ENCODE results near the gene QSOX2. TPM values are rescaled to one million over a fixed set of nuclear protein-coding genes. Genes with fewer than 3 reads are reported as not detected.

Gene QSOX2
- total and polyA plus RNA-seq, 10 donors: 12.3 to 20.3 (median 16.9) TPM

DNA sequence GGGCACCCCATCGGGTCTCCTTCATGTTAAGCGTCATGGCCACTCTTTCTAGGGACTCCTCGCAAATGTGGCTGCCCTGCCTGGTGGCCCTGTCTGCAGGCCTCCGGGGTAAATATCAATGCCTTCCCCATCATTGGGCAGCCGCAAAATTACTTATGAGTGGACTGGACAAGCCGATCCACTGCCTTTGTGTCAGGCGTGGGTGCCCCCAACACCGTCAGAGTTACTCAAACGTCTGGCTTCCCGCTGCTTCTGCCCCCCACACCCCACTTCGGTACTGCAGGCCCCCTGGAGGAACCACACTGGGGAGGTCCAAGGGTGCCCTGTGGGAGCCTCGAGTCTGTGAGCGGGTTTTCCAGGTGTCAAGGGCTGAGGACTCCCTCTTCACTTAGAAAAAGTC, 44.4 kb downstream of the QSOX2 start:
- Histone ChIP-seq H3K4me1 (peaks cover 0 to 67% (median 31%) of the 10 kb centered on the region in 6 donors), H3K27ac (no peak overlapping the region), H3K27me3 (replicated peaks in 1 of 7) (peaks cover 13 to 97% (median 93%) of the 10 kb centered on the region in 7 donors), H3K4me3 (no peak overlapping the region), H3K9me3 (no peaks in the 10 kb centered on the region), H3K36me3 (peaks cover 0 to 9% (median 3%) of the 10 kb centered on the region in 6 donors)
- TF ChIP-seq, protein P1, sequence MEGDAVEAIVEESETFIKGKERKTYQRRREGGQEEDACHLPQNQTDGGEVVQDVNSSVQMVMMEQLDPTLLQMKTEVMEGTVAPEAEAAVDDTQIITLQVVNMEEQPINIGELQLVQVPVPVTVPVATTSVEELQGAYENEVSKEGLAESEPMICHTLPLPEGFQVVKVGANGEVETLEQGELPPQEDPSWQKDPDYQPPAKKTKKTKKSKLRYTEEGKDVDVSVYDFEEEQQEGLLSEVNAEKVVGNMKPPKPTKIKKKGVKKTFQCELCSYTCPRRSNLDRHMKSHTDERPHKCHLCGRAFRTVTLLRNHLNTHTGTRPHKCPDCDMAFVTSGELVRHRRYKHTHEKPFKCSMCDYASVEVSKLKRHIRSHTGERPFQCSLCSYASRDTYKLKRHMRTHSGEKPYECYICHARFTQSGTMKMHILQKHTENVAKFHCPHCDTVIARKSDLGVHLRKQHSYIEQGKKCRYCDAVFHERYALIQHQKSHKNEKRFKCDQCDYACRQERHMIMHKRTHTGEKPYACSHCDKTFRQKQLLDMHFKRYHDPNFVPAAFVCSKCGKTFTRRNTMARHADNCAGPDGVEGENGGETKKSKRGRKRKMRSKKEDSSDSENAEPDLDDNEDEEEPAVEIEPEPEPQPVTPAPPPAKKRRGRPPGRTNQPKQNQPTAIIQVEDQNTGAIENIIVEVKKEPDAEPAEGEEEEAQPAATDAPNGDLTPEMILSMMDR (IDR thresholded peaks at IDR 0.05 in 8 of 11, conservative IDR thresholded peaks at IDR 0.05 in 3 of 11): no peak
- TF ChIP-seq POLR2AphosphoS5 (IDR thresholded peaks at IDR 0.05) (no peak), POLR2A (IDR thresholded peaks at IDR 0.05) (no peak)
- intact Hi-C loops (cut with DNase I; ENCODE audit: low total_unique reads): no loop called here
- 40 to 60% (median 51%) methylated on average over 6 to 13 of the region's 13 CpGs for WGBS, 5 donors
- DNase-seq: no peak

DNA sequence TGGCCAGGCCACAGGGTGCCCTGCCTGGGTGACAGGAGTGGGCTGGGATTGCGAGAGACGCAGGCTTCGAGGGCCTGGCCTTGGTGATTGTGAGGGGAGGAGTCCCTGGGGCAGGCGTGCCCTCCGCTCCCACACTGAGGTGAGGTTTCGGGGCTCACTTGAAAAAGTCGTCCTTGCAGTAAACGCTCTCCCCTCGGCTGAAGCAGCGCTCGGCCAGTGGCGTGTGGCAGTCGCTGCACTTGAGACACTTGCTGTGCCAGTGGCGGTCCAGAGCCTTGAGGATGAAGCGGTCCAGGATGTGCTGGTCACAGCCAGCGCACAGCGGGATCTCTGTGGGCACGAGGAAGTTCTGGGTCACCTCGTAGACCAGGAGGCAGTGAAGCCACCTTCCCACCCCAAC, 45.2 kb downstream of the QSOX2 start:
- TF ChIP-seq POLR2AphosphoS5 (IDR thresholded peaks at IDR 0.05) (no peak), POLR2A (IDR thresholded peaks at IDR 0.05) (no peak)
- TF ChIP-seq, protein P1 (IDR thresholded peaks at IDR 0.05 in 8 of 11, conservative IDR thresholded peaks at IDR 0.05 in 3 of 11): no peak
- intact Hi-C loops (cut with DNase I; ENCODE audit: low total_unique reads): no loop called here
- 49 to 69% (median 60%) methylated on average over 7 to 19 of the region's 19 CpGs for WGBS, 5 donors
- H3K4me1 ChIP-seq: peaks cover 0 to 67% (median 31%) of the 10 kb centered on the region in 6 donors
- H3K27ac ChIP-seq: no peak overlapping the region
- peaks cover 0 to 1% (median 0%) of the 10 kb centered on the region in 6 donors for H3K36me3 ChIP-seq
- H3K27me3 ChIP-seq (replicated peaks in 1 of 7): peaks cover 13 to 100% (median 100%) of the 10 kb centered on the region in 7 donors
- H3K9me3 ChIP-seq: no peaks in the 10 kb centered on the region
- H3K4me3 ChIP-seq: no peak overlapping the region
- DNase-seq: no peak

DNA sequence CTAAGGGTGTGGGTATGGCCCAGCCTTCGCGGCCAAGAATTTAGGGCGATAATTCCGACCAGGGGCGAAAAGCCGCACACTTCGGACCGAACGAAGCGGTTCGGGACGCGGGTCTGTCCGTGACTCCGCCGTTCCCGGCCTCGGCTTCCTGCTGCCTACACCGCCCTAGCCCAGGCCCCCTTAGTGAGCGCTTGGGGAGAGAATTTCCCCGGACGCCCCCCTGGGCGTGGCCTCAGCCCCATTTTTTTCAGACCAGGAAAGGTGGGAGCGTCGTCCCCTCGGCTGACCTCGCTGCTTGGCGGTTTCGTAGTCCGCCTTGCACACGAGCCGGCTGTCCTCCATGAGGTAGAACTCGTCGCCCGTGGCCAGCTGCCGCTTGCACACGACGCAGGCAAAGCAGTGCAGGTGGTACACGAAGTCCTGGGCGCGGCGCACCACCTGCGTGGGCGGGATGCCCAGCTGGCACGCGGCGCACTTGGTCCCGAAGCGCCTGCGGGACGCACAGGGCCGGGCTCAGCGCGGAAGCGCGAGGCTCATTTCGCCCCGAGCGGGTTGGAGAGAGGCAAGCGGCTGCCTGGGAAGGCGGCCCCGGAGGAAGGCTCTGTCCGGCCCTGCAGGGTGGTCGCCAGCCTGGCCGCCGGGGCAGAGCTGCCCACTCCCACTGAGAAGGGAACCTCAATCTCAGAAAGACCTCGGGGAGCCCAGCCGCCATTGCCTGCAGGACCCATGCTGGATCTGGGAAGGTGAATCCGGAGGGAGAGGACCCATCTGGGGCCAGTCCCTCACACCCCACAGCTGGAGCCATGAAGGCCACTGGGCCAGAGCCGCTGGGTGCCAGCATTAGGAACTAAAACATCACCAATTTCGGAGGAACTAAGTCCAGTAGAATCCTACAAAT, 46.0 kb downstream of the QSOX2 start:
- H3K36me3 ChIP-seq: no peaks in the 10 kb centered on the region
- WGBS, 5 donors: 10 to 19% (median 17%) methylated on average over 17 to 71 of the region's 71 CpGs
- peaks cover 13 to 100% (median 100%) of the 10 kb centered on the region in 7 donors for H3K27me3 ChIP-seq (replicated peaks in 1 of 7)
- intact Hi-C loops (cut with DNase I; ENCODE audit: low total_unique reads): no loop called here
- no peak for DNase-seq
- H3K4me1 ChIP-seq: peaks cover 0 to 59% (median 29%) of the 10 kb centered on the region in 6 donors
- H3K27ac ChIP-seq: no peak overlapping the region
- TF ChIP-seq POLR2AphosphoS5 (IDR thresholded peaks at IDR 0.05): no peak
- no peak for TF ChIP-seq POLR2A (IDR thresholded peaks at IDR 0.05)
- TF ChIP-seq, protein P1 (IDR thresholded peaks at IDR 0.05 in 8 of 11, conservative IDR thresholded peaks at IDR 0.05 in 3 of 11): no peak
- H3K9me3 ChIP-seq: no peaks in the 10 kb centered on the region
- H3K4me3 ChIP-seq: no peak overlapping the region

DNA sequence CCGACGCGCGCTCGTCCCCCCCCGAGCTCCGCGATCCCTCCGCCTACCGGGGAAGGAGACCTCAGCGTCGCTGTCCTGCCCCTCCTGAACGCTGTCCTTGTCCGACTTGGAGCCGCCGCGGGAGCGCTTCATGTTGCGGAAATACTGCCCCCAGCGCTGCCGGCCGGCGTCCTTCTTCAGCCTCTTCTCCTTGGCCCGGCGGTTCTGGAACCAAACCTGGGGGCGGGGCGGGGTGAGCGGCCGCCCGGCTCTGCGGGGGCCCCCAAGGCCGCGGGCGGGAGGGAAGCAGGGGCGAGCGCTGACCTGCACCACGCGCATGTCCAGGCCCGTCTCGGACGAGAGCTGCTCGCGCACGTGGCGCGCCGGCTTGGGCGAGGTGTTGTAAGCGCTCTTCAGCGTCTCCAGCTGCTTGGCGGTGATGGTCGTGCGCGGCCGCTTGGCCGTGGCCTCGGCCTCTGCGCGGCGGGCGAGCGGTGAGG, 47.0 kb downstream of the QSOX2 start:
- DNase-seq: no peak
- Histone ChIP-seq H3K4me3 (peak overlapping the region in 1 of 8 donors; percentile 30), H3K27ac (no peak overlapping the region), H3K27me3 (replicated peaks in 1 of 7) (peaks cover 13 to 100% (median 100%) of the 10 kb centered on the region in 7 donors), H3K9me3 (no peaks in the 10 kb centered on the region), H3K4me1 (peaks cover 0 to 60% (median 28%) of the 10 kb centered on the region in 6 donors), H3K36me3 (no peaks in the 10 kb centered on the region)
- TF ChIP-seq, protein P1 (IDR thresholded peaks at IDR 0.05 in 8 of 11, conservative IDR thresholded peaks at IDR 0.05 in 3 of 11): no peak
- no peak for TF ChIP-seq POLR2A (IDR thresholded peaks at IDR 0.05)
- TF ChIP-seq POLR2AphosphoS5 (IDR thresholded peaks at IDR 0.05): no peak
- WGBS, 5 donors: 3 to 12% (median 3%) methylated on average over 31 to 62 of the region's 62 CpGs
- intact Hi-C loops (cut with DNase I; ENCODE audit: low total_unique reads): no loop called here
